ENCODE results near the gene KCNE4. TPM values are rescaled to one million over a fixed set of nuclear protein-coding genes. Genes with fewer than 3 reads are reported as not detected.

Gene KCNE4
- total and polyA plus RNA-seq, 9 of the 15 experiments (the other 6 are each of a cell fraction or from before 2014, with no cell fraction given): not detected

DNA sequence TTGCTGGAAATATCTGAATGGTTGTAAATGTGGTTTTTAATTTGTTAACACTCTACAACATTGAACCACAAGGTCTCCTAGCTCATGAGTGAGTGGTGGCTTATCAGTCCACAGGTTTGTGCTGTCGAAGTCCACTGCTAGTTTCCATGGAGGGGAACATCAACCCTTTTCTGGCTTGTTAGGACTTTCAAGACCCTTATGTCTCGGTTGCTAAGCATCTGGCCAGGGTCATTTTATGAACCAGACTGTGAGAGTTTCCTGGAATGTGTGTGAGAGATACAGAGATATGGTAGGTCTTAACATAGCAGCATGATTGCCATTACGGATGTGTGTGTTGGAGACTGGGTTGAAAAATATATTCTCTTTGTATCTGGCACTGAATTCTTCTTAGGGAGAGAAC, 36.9 kb downstream of the KCNE4 start:
- intact Hi-C loops (cut with micrococcal nuclease): no loop called here
- TF ChIP-seq, protein P1, sequence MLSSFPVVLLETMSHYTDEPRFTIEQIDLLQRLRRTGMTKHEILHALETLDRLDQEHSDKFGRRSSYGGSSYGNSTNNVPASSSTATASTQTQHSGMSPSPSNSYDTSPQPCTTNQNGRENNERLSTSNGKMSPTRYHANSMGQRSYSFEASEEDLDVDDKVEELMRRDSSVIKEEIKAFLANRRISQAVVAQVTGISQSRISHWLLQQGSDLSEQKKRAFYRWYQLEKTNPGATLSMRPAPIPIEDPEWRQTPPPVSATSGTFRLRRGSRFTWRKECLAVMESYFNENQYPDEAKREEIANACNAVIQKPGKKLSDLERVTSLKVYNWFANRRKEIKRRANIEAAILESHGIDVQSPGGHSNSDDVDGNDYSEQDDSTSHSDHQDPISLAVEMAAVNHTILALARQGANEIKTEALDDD (IDR thresholded peaks at IDR 0.05): peak; percentile 39; the same call in 1 of the 2 replicates
- TF ChIP-seq HLTF (IDR thresholded peaks at IDR 0.05) (no peak), LEF1 (IDR thresholded peaks at IDR 0.05) (no peak)
- TF ChIP-seq, protein P2, sequence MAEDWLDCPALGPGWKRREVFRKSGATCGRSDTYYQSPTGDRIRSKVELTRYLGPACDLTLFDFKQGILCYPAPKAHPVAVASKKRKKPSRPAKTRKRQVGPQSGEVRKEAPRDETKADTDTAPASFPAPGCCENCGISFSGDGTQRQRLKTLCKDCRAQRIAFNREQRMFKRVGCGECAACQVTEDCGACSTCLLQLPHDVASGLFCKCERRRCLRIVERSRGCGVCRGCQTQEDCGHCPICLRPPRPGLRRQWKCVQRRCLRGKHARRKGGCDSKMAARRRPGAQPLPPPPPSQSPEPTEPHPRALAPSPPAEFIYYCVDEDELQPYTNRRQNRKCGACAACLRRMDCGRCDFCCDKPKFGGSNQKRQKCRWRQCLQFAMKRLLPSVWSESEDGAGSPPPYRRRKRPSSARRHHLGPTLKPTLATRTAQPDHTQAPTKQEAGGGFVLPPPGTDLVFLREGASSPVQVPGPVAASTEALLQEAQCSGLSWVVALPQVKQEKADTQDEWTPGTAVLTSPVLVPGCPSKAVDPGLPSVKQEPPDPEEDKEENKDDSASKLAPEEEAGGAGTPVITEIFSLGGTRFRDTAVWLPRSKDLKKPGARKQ (CRISPR knock-in tag; IDR thresholded peaks at IDR 0.05): no peak
- Histone ChIP-seq H3K4me2 (ENCODE audit: insufficient read depth, low read length) (no peak overlapping the region), H3K4me1 (replicated peaks in 1 of 2; ENCODE audit: control insufficient read depth in 2 of 2, insufficient read depth in 2 of 2, low read length in 2 of 2) (no peaks in the 10 kb centered on the region; a peak in 2 of 5 replicates), H4K20me1 (replicated peaks; ENCODE audit: control insufficient read depth, insufficient read depth, low read length) (no peaks in the 10 kb centered on the region), H3K79me2 (ENCODE audit: control insufficient read depth, insufficient read depth, low read length) (no peaks in the 10 kb centered on the region), H3K9me1 (ENCODE audit: control insufficient read depth, insufficient read depth, low read length) (no peaks in the 10 kb centered on the region), H3K27me3 (ENCODE audit: control insufficient read depth in 2 of 2, insufficient read depth in 2 of 2, low read length in 2 of 2) (no peaks in the 10 kb centered on the region), H3K27ac (ENCODE audit: extremely low read depth, low read depth, low read length) (no peak overlapping the region), H3K9me3 (replicated peaks; ENCODE audit: control insufficient read depth, insufficient read depth, low read depth, low read length) (no peaks in the 10 kb centered on the region), H3K4me3 (no peak overlapping the region), H3K36me3 (ENCODE audit: control insufficient read depth, insufficient read depth, low read length) (no peaks in the 10 kb centered on the region), H2AFZ (ENCODE audit: low read depth, low read length) (0 out of 2 replicates have a peak overlapping the region, but pooled peaks have one; percentile 38), H3K9ac (ENCODE audit: insufficient read depth in 1 of 2, low read depth in 2 of 2, low read length in 2 of 2) (no peak overlapping the region)
- FAIRE-seq: no peak
- POLR2A ChIA-PET: interaction anchor here (0.9 kb wide), 1 partner anchor 11 kb away, joined by 3 read pairs; no protein-coding TSS in a partner anchor
- DNase-seq (ENCODE audit: extremely low read depth in 1 of 4, low spot score in 3 of 4): no peak
- in situ Hi-C loops (cut with MboI): no loop called here
- BruUV-seq (replicated peaks): no TSS peak
- no peak for ATAC-seq
- WGBS (ENCODE audit: insufficient coverage, low coverage, missing lambda C conversion rate): 16% methylated on average over 3 of the region's 3 CpGs
- CTCF ChIA-PET (ENCODE audit: low intra/inter-chr PET ratio): no interaction called here
